Neural cell (in vitro differentiated cells): ENCODE data around the gene TRMT2A.

Experiments
- CTCF ChIP-seq: fragments of 450-650 bp; IDR thresholded peaks from 2 replicates; pipeline ENCODE4 v1.5.1; 2014; ENCODE audit warnings: antibody characterized with exemption, mild to moderate bottlenecking, moderate library complexity; ENCODE audit not compliant: poor library complexity, severe bottlenecking
- EZH2 ChIP-seq: fragments of 200-600, 300-800 bp; shearing (Covaris generic), sonication (generic); IDR thresholded peaks from 2 replicates; pipeline ENCODE4 v1.6.1; 2014; ENCODE audit warnings: antibody characterized with exemption, low read length, borderline replicate concordance, mild to moderate bottlenecking; ENCODE audit not compliant: insufficient read depth, poor library complexity, severe bottlenecking
- MXI1 ChIP-seq: fragments of 450-650 bp; conservative IDR thresholded peaks from 2 replicates; pipeline ENCODE4 v1.6.1; 2014; ENCODE audit warnings: antibody characterized with exemption, mild to moderate bottlenecking; ENCODE audit not compliant: poor library complexity, severe bottlenecking
- POLR2AphosphoS5 ChIP-seq: IDR thresholded peaks from 2 replicates; pipeline ENCODE4 v1.6.1; 2012
- REST ChIP-seq: IDR thresholded peaks from 2 replicates; pipeline ENCODE4 v1.6.1; 2012; ENCODE audit warnings: borderline replicate concordance
- SMC3 ChIP-seq: fragments of 450-650 bp; conservative IDR thresholded peaks from 2 replicates; pipeline ENCODE4 v1.6.1; 2014; ENCODE audit warnings: antibody characterized with exemption, mild to moderate bottlenecking, moderate library complexity; ENCODE audit not compliant: poor library complexity
- TAF1 ChIP-seq: IDR thresholded peaks from 2 replicates; pipeline ENCODE4 v1.6.1; 2012; ENCODE audit warnings: low read depth

- TF ChIP-seq CTCF = no peak
- no peak for TF ChIP-seq MXI1
- no peak for TF ChIP-seq POLR2AphosphoS5
- no peak for TF ChIP-seq REST
- TF ChIP-seq EZH2 = no peak
- TF ChIP-seq TAF1 = no peak
- TF ChIP-seq SMC3 = no peak
These were observed 45.5 kb downstream of the TRMT2A start for GRCh38 chr22:20071524-20071972.
